CD4-positive, alpha-beta T cell treated with Interleukin-6 for 4 hours (primary cell): Measurements from ENCODE around the gene JUP.
"Not testable (repeated sequence)": the region's sequence is repeated elsewhere in the genome, so short reads cannot be mapped to it uniquely, and the experiment has no call there.

ENCODE experiments used
- DNase-seq: peaks from one replicate; pipeline ENCODE4 v3.0.0-alpha.2; 2020; ENCODE audit warnings: mixed read lengths

The JUP gene

DNA sequence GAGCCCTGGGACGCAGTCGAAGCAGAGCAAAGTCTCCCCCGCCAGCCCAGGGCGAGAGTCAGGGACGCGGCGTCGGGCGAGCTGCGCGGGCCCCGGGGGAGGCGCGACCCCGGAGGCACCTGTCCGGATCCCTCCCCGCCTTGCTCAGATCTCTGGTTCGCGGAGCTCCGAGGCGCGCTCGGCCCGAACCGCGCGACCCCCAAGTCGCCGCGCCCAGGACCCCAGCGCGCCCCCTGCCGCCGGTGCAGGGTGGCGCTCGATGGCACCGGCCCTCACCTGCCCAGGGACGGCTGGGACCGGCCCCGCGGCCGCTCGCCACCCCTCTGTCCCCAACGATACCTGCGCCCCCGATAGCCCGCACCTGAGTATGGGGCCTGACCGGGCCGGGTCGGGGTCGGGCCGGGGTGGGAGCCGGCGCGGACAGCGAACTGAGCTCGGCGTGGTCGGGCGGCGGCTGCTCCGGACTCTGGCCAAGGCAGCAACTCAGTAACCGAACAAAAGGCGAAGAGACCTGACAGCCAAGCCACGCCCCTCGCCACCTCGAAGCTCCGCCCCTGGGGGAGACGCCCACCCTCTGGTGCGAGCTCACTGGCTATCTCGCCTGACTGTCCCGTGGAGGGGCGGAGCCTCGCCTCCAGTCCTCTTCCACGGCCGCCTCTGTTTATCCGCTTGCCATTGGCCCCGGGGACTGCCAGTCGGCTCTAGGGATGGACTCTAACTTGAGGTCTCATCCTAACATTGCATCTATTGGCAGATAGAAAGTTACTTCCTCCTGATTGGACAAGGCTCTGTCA is at the start of gene JUP:
Gene JUP (minus strand): TSS at position 485 of the 794 bp plus-strand sequence. CDS start 14,857 bp downstream, outside the sequence.
- peak; percentile 91 for DNase-seq

DNA sequence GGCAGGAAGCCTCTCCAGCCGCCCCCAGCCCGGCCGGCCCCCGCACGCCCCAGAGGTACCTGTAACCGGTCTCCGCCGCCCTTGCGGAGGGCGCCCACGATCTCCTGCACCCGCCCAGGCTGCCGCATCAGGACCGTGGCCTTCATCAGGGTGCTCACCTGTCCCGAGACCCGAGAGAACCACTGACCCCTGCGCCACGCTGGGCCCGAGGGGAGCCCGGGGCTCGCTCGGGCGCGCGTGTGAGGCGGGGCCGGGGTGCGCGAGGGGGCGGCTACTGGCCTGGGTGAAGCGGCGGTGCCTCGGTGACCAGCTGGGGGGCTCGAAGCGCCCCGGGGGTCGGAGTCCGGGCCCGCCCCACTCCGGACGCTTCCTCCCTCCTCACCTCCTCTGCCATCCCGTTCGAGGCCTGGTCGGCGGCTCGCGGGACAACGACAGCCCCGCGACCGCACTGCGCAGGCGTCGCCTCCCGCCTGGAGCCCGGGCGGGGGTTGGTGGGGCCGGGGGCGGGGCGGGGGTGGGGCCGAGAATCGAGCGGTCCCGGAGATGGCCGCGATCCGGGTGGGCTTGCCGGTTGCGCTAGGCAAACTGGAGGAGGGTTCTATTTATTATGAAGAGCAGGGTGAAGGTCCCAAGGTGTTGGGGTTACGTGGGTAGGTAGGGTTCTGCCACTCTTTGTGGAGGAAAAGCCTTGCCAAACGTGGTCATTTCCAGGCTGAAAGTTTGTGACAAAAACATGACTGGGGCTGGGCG is 49.5 kb upstream of the JUP start, which contains the start of gene NT5C3B:
Gene NT5C3B (minus strand): TSS at position 433 of the 750 bp plus-strand sequence. CDS start 39 bp downstream, at position 394.
- peak; percentile 79 for DNase-seq

DNA sequence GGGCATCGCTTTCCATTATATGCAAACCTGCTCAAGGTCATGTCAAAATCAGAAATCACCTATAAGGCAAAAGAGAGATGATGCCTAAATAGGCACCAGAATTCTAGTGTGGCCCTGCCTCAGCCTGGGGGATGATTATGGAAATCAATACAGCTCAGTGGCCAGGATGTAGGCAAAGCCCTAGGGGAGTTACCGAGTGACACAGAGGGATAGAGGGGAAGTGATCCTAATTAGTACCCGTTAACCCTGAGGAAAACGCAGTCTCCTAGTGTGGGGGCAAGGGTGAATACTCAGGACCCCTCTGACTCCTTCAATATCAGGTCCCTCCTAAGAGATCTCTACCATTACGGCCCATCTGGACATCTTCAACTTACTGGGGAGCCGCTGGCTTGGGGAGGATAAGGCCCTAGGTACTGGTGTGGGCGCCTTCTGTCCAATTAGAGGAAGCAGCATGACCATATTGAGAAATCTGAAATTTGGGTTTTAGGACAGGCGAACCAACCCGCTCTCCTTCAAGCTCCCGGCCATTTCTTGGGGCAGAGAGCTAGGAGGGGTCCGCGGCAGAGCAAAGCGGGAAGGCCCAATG is 48.8 kb upstream of the JUP start:
- no peak for DNase-seq

GRCh38 chr17:41829961-41830360 is 43.5 kb upstream of the JUP start:
- DNase-seq = not testable (repeated sequence)

- DNase-seq = no peak
Observed at GRCh38 chr17:41825175-41825845, 38.8 kb upstream of the JUP start.

- DNase-seq = no peak
Observed at GRCh38 chr17:41824086-41824485, 37.6 kb upstream of the JUP start.

- no peak for DNase-seq
Observed at GRCh38 chr17:41823580-41823979, 37.1 kb upstream of the JUP start.

- no peak for DNase-seq
Observed at GRCh38 chr17:41823141-41823524, 36.6 kb upstream of the JUP start.

GRCh38 chr17:41822216-41823140 is 36.0 kb upstream of the JUP start:
- no peak for DNase-seq

DNA sequence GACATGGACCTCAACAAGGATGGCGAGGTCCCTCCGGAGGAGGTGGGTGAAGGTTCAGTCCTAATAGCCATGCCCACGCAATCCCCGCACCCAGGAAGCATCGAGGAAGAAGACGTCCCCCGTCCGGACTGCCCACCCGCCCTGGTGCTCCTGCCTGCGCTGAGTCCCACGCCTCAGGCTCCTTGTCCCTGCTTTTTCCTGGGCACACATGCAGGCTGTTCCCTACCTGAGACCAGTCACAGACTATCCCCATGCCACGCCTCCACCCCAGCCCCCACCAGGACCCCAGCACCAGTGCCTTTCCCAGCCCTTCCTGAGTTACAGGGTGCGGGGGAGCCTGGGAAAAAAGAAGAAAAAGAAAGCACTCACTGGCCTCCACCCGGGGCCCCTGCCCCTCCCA is 35.3 kb upstream of the JUP start:
- no peak for DNase-seq

- DNase-seq = no peak
Observed at GRCh38 chr17:41818024-41818423, 31.5 kb upstream of the JUP start.

DNA sequence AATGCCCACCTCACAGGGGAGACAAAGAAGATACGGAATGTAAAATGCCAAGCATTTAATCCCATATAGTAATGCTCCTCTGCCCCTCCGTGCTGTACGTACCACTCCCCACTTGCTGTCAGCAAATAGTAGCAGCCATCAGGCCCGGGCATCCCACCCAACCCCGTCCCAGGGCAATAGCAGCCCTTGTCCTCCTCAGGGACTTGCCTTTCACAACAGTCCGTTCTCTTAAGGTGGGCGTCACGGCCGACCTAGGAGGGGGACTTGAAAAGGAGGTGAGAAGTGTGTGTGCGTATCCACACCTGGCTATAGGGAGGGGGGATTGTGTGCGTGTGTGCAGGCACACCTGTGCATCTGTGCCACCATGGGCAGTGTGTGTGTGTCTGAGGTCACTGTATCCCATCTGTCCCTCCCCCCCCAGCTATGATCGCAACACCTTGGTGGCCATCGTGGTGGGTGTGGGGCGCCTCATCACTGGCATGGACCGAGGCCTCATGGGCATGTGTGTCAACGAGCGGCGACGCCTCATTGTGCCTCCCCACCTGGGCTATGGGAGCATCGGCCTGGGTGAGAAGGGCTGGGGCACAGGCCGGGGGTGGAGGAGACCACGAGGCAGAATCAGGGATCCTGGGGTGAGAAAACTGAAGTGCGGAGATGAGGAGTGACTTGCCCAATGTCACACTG is 30.3 kb upstream of the JUP start:
- DNase-seq = no peak

- DNase-seq = no peak
Observed at GRCh38 chr17:41814195-41814594, 27.7 kb upstream of the JUP start.

GRCh38 chr17:41813699-41814124 is 27.2 kb upstream of the JUP start:
- no peak for DNase-seq

- DNase-seq = no peak
Observed at GRCh38 chr17:41813152-41813680, 26.7 kb upstream of the JUP start.

DNA sequence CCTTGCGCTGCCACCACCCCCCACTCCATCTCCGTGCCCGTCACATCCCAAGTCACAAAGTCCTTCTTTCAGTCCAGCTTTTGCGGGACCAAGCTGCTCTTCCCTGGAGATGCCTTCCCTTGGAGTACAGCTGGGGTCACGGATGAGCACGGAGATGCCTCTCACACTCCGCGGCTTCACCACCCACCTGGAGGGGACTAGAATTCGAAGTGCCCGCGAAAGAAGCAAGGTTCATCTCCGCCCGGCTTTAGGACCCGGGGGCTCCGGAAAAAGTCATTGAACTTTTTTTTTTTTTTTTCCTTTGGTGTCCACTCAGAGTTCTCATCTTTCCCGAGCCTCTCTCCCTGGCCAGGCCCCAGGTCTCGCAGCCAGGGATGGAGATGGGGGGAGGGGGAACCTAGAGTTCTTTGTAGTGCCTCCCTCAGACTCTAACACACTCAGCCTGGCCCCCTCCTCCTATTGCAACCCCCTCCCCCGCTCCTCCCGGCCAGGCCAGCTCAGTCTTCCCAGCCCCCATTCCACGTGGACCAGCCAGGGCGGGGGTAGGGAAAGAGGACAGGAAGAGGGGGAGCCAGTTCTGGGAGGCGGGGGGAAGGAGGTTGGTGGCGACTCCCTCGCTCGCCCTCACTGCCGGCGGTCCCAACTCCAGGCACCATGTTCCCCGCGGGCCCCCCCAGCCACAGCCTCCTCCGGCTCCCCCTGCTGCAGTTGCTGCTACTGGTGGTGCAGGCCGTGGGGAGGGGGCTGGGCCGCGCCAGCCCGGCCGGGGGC is 26.1 kb upstream of the JUP start, which contains the start of gene FKBP10:
Gene FKBP10 (plus strand): TSS at position 624 of the 771 bp plus-strand sequence. CDS start 31 bp downstream, at position 655.
- peak; percentile 40 for DNase-seq

DNA sequence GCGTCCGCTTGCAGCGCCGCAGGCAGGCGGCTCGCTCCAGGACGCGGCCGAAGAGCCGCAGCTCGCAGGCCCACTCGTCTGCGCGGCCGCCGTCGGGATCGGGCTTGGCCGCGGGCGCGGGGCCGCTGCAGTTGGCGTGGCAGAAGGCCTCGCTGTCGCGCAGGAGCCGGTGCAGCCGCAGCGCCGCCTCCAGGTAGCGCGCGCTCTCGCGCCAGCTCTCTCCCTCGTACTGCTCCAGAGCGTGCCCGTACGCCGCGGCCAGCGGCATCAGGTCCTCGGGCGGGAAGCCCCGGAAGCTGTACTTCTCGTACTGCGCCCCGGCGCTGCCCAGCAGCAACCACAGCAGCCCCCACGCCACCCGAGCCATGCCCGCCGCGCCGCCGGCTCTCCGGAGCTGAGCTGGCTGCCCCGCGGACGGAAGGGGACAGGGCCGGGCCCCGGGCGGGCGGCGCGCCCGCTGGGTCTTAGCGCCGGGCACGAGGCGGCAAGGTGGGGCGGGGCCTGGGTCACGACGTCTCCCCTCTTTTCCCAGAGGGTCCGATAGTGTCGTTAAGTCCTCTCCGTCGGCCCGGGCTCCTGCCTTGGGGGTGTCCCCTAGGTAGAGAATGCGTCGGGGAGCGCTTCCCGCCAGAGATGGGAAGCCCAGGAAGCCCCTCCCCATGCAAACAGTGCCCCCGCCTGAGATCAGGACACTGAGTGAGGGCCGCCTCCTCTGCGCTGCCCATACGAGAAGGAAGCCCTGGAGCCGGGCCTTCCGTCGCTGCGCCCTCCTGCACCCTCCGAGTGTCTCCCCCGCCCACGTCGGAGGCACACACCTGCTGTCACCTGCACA is 25.3 kb upstream of the JUP start, which contains the start of gene P3H4:
Gene P3H4 (minus strand): TSS at position 401 of the 832 bp plus-strand sequence. CDS start 34 bp downstream, at position 367.
- DNase-seq = peak; percentile 79

- DNase-seq = no peak
Observed at GRCh38 chr17:41810659-41811548, 24.4 kb upstream of the JUP start.
